ENCODE results near the gene SLU7.

The SLU7 gene

GRCh38 chr5:160421625-160422258 is 2.9 kb upstream of the SLU7 start, which contains the start of gene PTTG1:
PTTG1 (plus strand) TSS chr5:160421855; CDS start chr5:160422313, 458 bp downstream.
- Histone ChIP-seq H3K9me3 (ENCODE audit: control insufficient read depth, insufficient read depth, low read length) (no peaks in the 10 kb centered on the region), H3K9me2 (replicated peaks; ENCODE audit: control insufficient read depth, low read length) (no peaks in the 10 kb centered on the region), H4K20me1 (ENCODE audit: control insufficient read depth, insufficient read depth, low read depth, low read length) (no peaks in the 10 kb centered on the region), H3K27ac (ENCODE audit: low read depth, low read length) (peak within 1 kb of the TSS; percentile 95), H3F3A (ENCODE audit: control insufficient read depth, insufficient read depth) (peaks cover 37% of the 10 kb centered on the region), H3K27me3 (ENCODE audit: control insufficient read depth, low read length) (no peaks in the 10 kb centered on the region), H3K4me1 (ENCODE audit: control insufficient read depth, low read length) (peaks cover 75% of the 10 kb centered on the region), H3K4me3 (ENCODE audit: low read length) (peak within 1 kb of the TSS; percentile 93), H3K4me2 (ENCODE audit: low read length) (peak within 1 kb of the TSS; percentile 77), H3K79me2 (ENCODE audit: control insufficient read depth, low read length) (peaks cover 83% of the 10 kb centered on the region), H3K36me3 (ENCODE audit: control insufficient read depth, low read length) (peaks cover 55% of the 10 kb centered on the region)
- TF ChIP-seq CTCF (IDR thresholded peaks at IDR 0.05; ENCODE audit: low read depth, low read length, poor library complexity, severe bottlenecking): no peak
- TF ChIP-seq EZH2phosphoT487 (IDR thresholded peaks at IDR 0.05; ENCODE audit: borderline replicate concordance, low read length): no peak

GRCh38 chr5:160420331-160420610 is 1.4 kb upstream of the SLU7 start:
- peak overlapping the region; percentile 93 for H3K4me3 ChIP-seq (ENCODE audit: low read length)
- H3K27ac ChIP-seq (ENCODE audit: low read depth, low read length): peak overlapping the region; percentile 95
- TF ChIP-seq EZH2phosphoT487 (IDR thresholded peaks at IDR 0.05; ENCODE audit: borderline replicate concordance, low read length) (no peak), CTCF (IDR thresholded peaks at IDR 0.05; ENCODE audit: low read depth, low read length, poor library complexity, severe bottlenecking) (no peak)
- H3K9me2 ChIP-seq (replicated peaks; ENCODE audit: control insufficient read depth, low read length): no peaks in the 10 kb centered on the region
- no peaks in the 10 kb centered on the region for H3K27me3 ChIP-seq (ENCODE audit: control insufficient read depth, low read length)
- peaks cover 26% of the 10 kb centered on the region for H3F3A ChIP-seq (ENCODE audit: control insufficient read depth, insufficient read depth)
- H3K36me3 ChIP-seq (ENCODE audit: control insufficient read depth, low read length): peaks cover 46% of the 10 kb centered on the region
- H3K4me2 ChIP-seq (ENCODE audit: low read length): peak overlapping the region; percentile 77
- no peaks in the 10 kb centered on the region for H4K20me1 ChIP-seq (ENCODE audit: control insufficient read depth, insufficient read depth, low read depth, low read length)
- H3K9me3 ChIP-seq (ENCODE audit: control insufficient read depth, insufficient read depth, low read length): no peaks in the 10 kb centered on the region
- peaks cover 72% of the 10 kb centered on the region for H3K4me1 ChIP-seq (ENCODE audit: control insufficient read depth, low read length)
- H3K79me2 ChIP-seq (ENCODE audit: control insufficient read depth, low read length): peaks cover 83% of the 10 kb centered on the region

- no peaks in the 10 kb centered on the region for H3K27me3 ChIP-seq (ENCODE audit: control insufficient read depth, low read length)
- H3K9me3 ChIP-seq (ENCODE audit: control insufficient read depth, insufficient read depth, low read length): no peaks in the 10 kb centered on the region
- H3K4me1 ChIP-seq (ENCODE audit: control insufficient read depth, low read length): peaks cover 72% of the 10 kb centered on the region
- peak overlapping the region; percentile 77 for H3K4me2 ChIP-seq (ENCODE audit: low read length)
- no peaks in the 10 kb centered on the region for H3K9me2 ChIP-seq (replicated peaks; ENCODE audit: control insufficient read depth, low read length)
- TF ChIP-seq EZH2phosphoT487 (IDR thresholded peaks at IDR 0.05; ENCODE audit: borderline replicate concordance, low read length) (no peak), CTCF (IDR thresholded peaks at IDR 0.05; ENCODE audit: low read depth, low read length, poor library complexity, severe bottlenecking) (no peak)
- peaks cover 46% of the 10 kb centered on the region for H3K36me3 ChIP-seq (ENCODE audit: control insufficient read depth, low read length)
- H3K4me3 ChIP-seq (ENCODE audit: low read length): peak overlapping the region; percentile 93
- H3F3A ChIP-seq (ENCODE audit: control insufficient read depth, insufficient read depth): peaks cover 22% of the 10 kb centered on the region
- no peaks in the 10 kb centered on the region for H4K20me1 ChIP-seq (ENCODE audit: control insufficient read depth, insufficient read depth, low read depth, low read length)
- H3K27ac ChIP-seq (ENCODE audit: low read depth, low read length): peak overlapping the region; percentile 95
- H3K79me2 ChIP-seq (ENCODE audit: control insufficient read depth, low read length): peaks cover 82% of the 10 kb centered on the region
Observed at GRCh38 chr5:160419458-160420330, 813 bp upstream of the SLU7 start.

All from DOHH2 (cell line).